Non-pigmented ciliary epithelial cell (primary cell): Measurements from ENCODE around the gene RAPGEF2.
"Not testable (repeated sequence)": the region's sequence is repeated elsewhere in the genome, so short reads cannot be mapped to it uniquely, and the experiment has no call there.

Experiments used
- DNase-seq: peaks from one replicate; pipeline ENCODE4 v3.0.0-alpha.2; 2010; ENCODE audit warnings: low read depth

Gene RAPGEF2

GRCh38 chr4:159240046-159240445 is 137.2 kb downstream of the RAPGEF2 start:
- DNase-seq: no peak

- DNase-seq: no peak
These were observed 137.8 kb downstream of the RAPGEF2 start for GRCh38 chr4:159240687-159241086.

GRCh38 chr4:159242427-159242826 is 139.5 kb downstream of the RAPGEF2 start:
- DNase-seq: no peak

- DNase-seq: peak; percentile 54
These were observed 145.7 kb downstream of the RAPGEF2 start for GRCh38 chr4:159248384-159249178.

GRCh38 chr4:159250751-159251325 is 148.0 kb downstream of the RAPGEF2 start:
- DNase-seq: no peak

- DNase-seq: not testable (repeated sequence)
These were observed 148.7 kb downstream of the RAPGEF2 start for GRCh38 chr4:159251580-159251979.

GRCh38 chr4:159252491-159252890 is 149.6 kb downstream of the RAPGEF2 start:
- no peak for DNase-seq

- DNase-seq: no peak
These were observed 153.2 kb downstream of the RAPGEF2 start for GRCh38 chr4:159256037-159256436.

- no peak for DNase-seq
These were observed 156.1 kb downstream of the RAPGEF2 start for GRCh38 chr4:159258889-159259560.

GRCh38 chr4:159264057-159264456 is 161.2 kb downstream of the RAPGEF2 start:
- no peak for DNase-seq

GRCh38 chr4:159266981-159267868 is 164.3 kb downstream of the RAPGEF2 start:
- DNase-seq: no peak

- no peak for DNase-seq
These were observed 165.0 kb downstream of the RAPGEF2 start for GRCh38 chr4:159267869-159268285.

- no peak for DNase-seq
These were observed 165.7 kb downstream of the RAPGEF2 start for GRCh38 chr4:159268607-159269006.

GRCh38 chr4:159269116-159269515 is 166.2 kb downstream of the RAPGEF2 start:
- no peak for DNase-seq

GRCh38 chr4:159269956-159270355 is 167.1 kb downstream of the RAPGEF2 start:
- DNase-seq: no peak

- no peak for DNase-seq
These were observed 169.0 kb downstream of the RAPGEF2 start for GRCh38 chr4:159271856-159272255.

GRCh38 chr4:159272273-159273140 is 169.6 kb downstream of the RAPGEF2 start:
- no peak for DNase-seq

- no peak for DNase-seq
These were observed 170.2 kb downstream of the RAPGEF2 start for GRCh38 chr4:159273141-159273438.

GRCh38 chr4:159273841-159274240 is 171.0 kb downstream of the RAPGEF2 start:
- DNase-seq: no peak

- DNase-seq: no peak
These were observed 175.5 kb downstream of the RAPGEF2 start for GRCh38 chr4:159278399-159278798.

GRCh38 chr4:159279084-159279483 is 176.2 kb downstream of the RAPGEF2 start:
- DNase-seq: no peak
